CD4-positive, alpha-beta T cell (primary cell): ENCODE measurements around the gene ARHGEF11. TPM values are rescaled to one million over a fixed set of nuclear protein-coding genes. Genes with fewer than 3 reads are reported as not detected.

Experiments
- ATAC-seq: fragments of 200-7000 bp; cut with Tn5 transposase; one replicate; pipeline ENCODE4 v1.10.0; 2022; ENCODE audit warnings: mild to moderate bottlenecking; ENCODE audit not compliant: poor library complexity
- CTCF ChIA-PET: fragments of 350-600 bp; sonication (Branson Sonifier 250); formaldehyde crosslinking; loops from one replicate; lab custom pipeline; 2021; ENCODE audit warnings: antibody characterized with exemption, inconsistent platforms; lab: Charles Lee
- POLR2A ChIA-PET: fragments of 350-600 bp; sonication (Branson Sonifier 250); formaldehyde crosslinking; loops from one replicate; lab custom pipeline; 2021; ENCODE audit warnings: antibody characterized with exemption, inconsistent platforms; lab: Charles Lee
- DNase-seq, 14 experiments: peaks; one replicate each; pipeline ENCODE4 v3.0.0-alpha.2; 2013 to 2020; ENCODE audit warnings: mixed read lengths in 2 of 14
- H3K27ac ChIP-seq, 2 donors: one replicate each; pipeline versions ENCODE4 v1.5.1 to v1.7.0; 2013; ENCODE audit warnings: low read length in 2 of 2, low read depth in 1 of 2, mild to moderate bottlenecking in 1 of 2
- H3K27me3 ChIP-seq, 2 experiments: 1 replicate in 1 of 2; 2 replicates in 1 of 2; pipeline versions ENCODE4 v1.6.1 to v1.7.0; 2013; ENCODE audit warnings: low read length in 2 of 2, control low read depth in 1 of 2, mild to moderate bottlenecking in 1 of 2, moderate library complexity in 1 of 2; ENCODE audit not compliant: insufficient read depth in 2 of 2, control insufficient read depth in 1 of 2
- H3K36me3 ChIP-seq: one replicate; pipeline ENCODE4 v1.6.1; 2013; ENCODE audit warnings: low read length, control low read depth; ENCODE audit not compliant: insufficient read depth
- H3K4me1 ChIP-seq: one replicate; pipeline ENCODE4 v1.6.1; 2013; ENCODE audit warnings: low read length, control low read depth; ENCODE audit not compliant: insufficient read depth
- H3K4me3 ChIP-seq: one replicate; pipeline ENCODE4 v1.5.1; 2013; ENCODE audit warnings: mild to moderate bottlenecking, low read length, moderate library complexity
- H3K9me3 ChIP-seq, 2 experiments: 1 replicate in 1 of 2; 2 replicates in 1 of 2; pipeline versions ENCODE4 v1.6.1 to v1.7.0; 2013; ENCODE audit warnings: low read length in 2 of 2, mild to moderate bottlenecking in 2 of 2, control low read depth in 1 of 2, moderate library complexity in 1 of 2; ENCODE audit not compliant: control insufficient read depth in 1 of 2, insufficient read depth in 1 of 2
- H3K27ac Mint-ChIP-seq: one replicate; pipeline ENCODE4 v1.8.0; 2020; ENCODE audit warnings: mixed read lengths
- H3K27me3 Mint-ChIP-seq: one replicate; pipeline ENCODE4 v1.8.0; 2021; ENCODE audit warnings: mixed read lengths
- H3K36me3 Mint-ChIP-seq: one replicate; pipeline ENCODE4 v1.8.0; 2021; ENCODE audit warnings: low read depth, mixed read lengths
- H3K4me1 Mint-ChIP-seq: one replicate; pipeline ENCODE4 v1.8.0; 2021; ENCODE audit warnings: low read depth, mixed read lengths
- H3K4me3 Mint-ChIP-seq: one replicate; pipeline ENCODE4 v1.8.0; 2020; ENCODE audit warnings: mild to moderate bottlenecking, mixed read lengths
- H3K9me3 Mint-ChIP-seq: one replicate; pipeline ENCODE4 v1.8.0; 2020; ENCODE audit warnings: mixed read lengths
- intact Hi-C, 2 experiments: fragments of 100-400 bp; cut with DNase I in 1 of 2; cut with micrococcal nuclease in 1 of 2; formaldehyde crosslinking; loops; one replicate each; pipeline versions ENCODE4 v1.15.1 to v1.9.0; 2023 to 2025; cut with DNase I, micrococcal nuclease
- total RNA-seq, 174 experiments: library from RNA in 2 of 174; stranded (reverse) in 2 of 174; gene quantifications; one replicate each; pipeline ENCODE4 v1.2.3 and lab custom pipeline; 2021 to 2026
- TF ChIP-seq, protein P1 (sequence below): fragments of 200-600 bp; IDR thresholded peaks from one replicate; pipeline ENCODE4 v1.8.0; 2022; ENCODE audit warnings: antibody characterized with exemption, mild to moderate bottlenecking

Gene ARHGEF11
- total RNA-seq, 2 experiments from 2014 or later: 13.7 to 13.9 TPM

- no peak overlapping the region for H3K27ac Mint-ChIP-seq
- TF ChIP-seq, protein P1, sequence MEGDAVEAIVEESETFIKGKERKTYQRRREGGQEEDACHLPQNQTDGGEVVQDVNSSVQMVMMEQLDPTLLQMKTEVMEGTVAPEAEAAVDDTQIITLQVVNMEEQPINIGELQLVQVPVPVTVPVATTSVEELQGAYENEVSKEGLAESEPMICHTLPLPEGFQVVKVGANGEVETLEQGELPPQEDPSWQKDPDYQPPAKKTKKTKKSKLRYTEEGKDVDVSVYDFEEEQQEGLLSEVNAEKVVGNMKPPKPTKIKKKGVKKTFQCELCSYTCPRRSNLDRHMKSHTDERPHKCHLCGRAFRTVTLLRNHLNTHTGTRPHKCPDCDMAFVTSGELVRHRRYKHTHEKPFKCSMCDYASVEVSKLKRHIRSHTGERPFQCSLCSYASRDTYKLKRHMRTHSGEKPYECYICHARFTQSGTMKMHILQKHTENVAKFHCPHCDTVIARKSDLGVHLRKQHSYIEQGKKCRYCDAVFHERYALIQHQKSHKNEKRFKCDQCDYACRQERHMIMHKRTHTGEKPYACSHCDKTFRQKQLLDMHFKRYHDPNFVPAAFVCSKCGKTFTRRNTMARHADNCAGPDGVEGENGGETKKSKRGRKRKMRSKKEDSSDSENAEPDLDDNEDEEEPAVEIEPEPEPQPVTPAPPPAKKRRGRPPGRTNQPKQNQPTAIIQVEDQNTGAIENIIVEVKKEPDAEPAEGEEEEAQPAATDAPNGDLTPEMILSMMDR: no peak
- no peaks in the 10 kb centered on the region for H3K36me3 Mint-ChIP-seq
- no peak for DNase-seq
- H3K27me3 ChIP-seq: peaks cover 0 to 12% of the 10 kb centered on the region in 2 experiments
- ATAC-seq: no peak
- CTCF ChIA-PET: no interaction called here
- no peaks in the 10 kb centered on the region for H3K9me3 Mint-ChIP-seq
- H3K27ac ChIP-seq: no peak overlapping the region
- H3K4me1 ChIP-seq: no peaks in the 10 kb centered on the region
- no peaks in the 10 kb centered on the region for H3K9me3 ChIP-seq
- no peak overlapping the region for H3K4me3 Mint-ChIP-seq
- intact Hi-C loops: no loop called here
- H3K27me3 Mint-ChIP-seq: peaks cover 47% of the 10 kb centered on the region
- no peaks in the 10 kb centered on the region for H3K4me1 Mint-ChIP-seq
- POLR2A ChIA-PET: no interaction called here
- H3K4me3 ChIP-seq: no peak overlapping the region
- H3K36me3 ChIP-seq: no peaks in the 10 kb centered on the region
These were observed 44.9 kb downstream of the ARHGEF11 start for GRCh38 chr1:157000686-157001085.

DNA sequence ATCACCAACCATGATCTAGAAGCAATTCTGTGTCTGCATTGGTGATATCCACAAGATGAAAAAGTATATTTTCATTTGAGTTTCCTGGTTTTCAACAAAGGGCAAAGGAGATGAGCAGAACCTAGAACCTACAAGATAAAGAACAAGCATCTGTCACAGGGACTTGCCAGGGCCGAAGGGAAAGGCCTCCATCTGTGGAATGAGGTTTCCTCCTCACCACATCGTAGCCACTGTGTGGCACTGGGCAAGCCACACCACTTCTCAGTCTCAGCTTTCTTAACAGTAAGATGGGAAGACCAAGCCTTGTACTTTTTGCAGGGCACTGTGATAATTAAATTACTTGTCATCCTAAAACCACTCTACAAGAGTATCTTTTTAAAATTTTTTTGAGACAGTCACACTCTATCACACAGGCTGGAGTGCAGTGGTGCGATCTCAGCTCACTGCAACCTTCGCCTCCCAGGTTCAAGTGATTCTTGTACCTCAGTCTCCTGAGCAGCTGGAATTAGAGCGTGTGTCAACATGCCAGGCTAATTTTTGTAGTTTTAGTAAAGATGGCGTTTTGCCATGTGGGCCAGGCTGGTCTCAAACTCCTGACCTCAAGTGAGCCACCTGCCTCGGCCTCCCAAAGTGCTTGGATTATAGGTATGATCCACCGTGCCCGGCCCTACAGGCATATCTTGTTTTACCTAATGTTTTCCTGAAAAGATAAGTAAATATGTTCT, 45.8 kb downstream of the ARHGEF11 start:
- intact Hi-C loops: no loop called here
- H3K27me3 ChIP-seq: peaks cover 0 to 12% of the 10 kb centered on the region in 2 experiments
- H3K4me1 ChIP-seq: no peaks in the 10 kb centered on the region
- Mint-ChIP-seq H3K36me3 (no peaks in the 10 kb centered on the region), H3K27me3 (peaks cover 43% of the 10 kb centered on the region), H3K27ac (no peak overlapping the region), H3K4me3 (no peak overlapping the region), H3K4me1 (no peaks in the 10 kb centered on the region), H3K9me3 (no peaks in the 10 kb centered on the region)
- ATAC-seq: no peak
- no peak overlapping the region for H3K4me3 ChIP-seq
- CTCF ChIA-PET: no interaction called here
- POLR2A ChIA-PET: no interaction called here
- H3K36me3 ChIP-seq: no peaks in the 10 kb centered on the region
- TF ChIP-seq, protein P1: no peak
- no peak overlapping the region for H3K27ac ChIP-seq
- H3K9me3 ChIP-seq: no peaks in the 10 kb centered on the region
- no peak for DNase-seq

- Mint-ChIP-seq H3K36me3 (no peaks in the 10 kb centered on the region), H3K9me3 (no peaks in the 10 kb centered on the region), H3K27ac (no peak overlapping the region), H3K4me3 (no peak overlapping the region), H3K4me1 (no peaks in the 10 kb centered on the region), H3K27me3 (peaks cover 50% of the 10 kb centered on the region)
- Histone ChIP-seq H3K36me3 (no peaks in the 10 kb centered on the region), H3K9me3 (no peaks in the 10 kb centered on the region), H3K4me3 (no peak overlapping the region), H3K27ac (no peak overlapping the region), H3K4me1 (no peaks in the 10 kb centered on the region), H3K27me3 (peaks cover 0 to 16% of the 10 kb centered on the region in 2 experiments)
- POLR2A ChIA-PET: no interaction called here
- ATAC-seq (no peak), DNase-seq (no peak)
- CTCF ChIA-PET: interaction anchor here (0.8 kb wide), 1 partner anchor 9 kb away, joined by 3 read pairs; no protein-coding TSS in a partner anchor
- intact Hi-C loops: no loop called here
- TF ChIP-seq, protein P1: no peak
These were observed 46.6 kb downstream of the ARHGEF11 start for GRCh38 chr1:156998840-156999500.
